DMS 273 treated with DMSO at 0.1 percent for 48 hours (cell line): ENCODE results near the gene MRPL37.
"Not testable (repeated sequence)": the region's sequence is repeated elsewhere in the genome, so short reads cannot be mapped to it uniquely, and the experiment has no call there.

ENCODE experiments used
- DNase-seq: peaks from one replicate; lab custom pipeline; 2025; lab: John Stamatoyannopoulos, UW

Gene MRPL37

GRCh38 chr1:54172614-54173599 lies 27.1 kb upstream of the MRPL37 start:
- DNase-seq = no peak

- DNase-seq = no peak
These were observed 26.3 kb upstream of the MRPL37 start for GRCh38 chr1:54173681-54174080.

- DNase-seq = no peak
These were observed 25.9 kb upstream of the MRPL37 start for GRCh38 chr1:54174106-54174505.

GRCh38 chr1:54176621-54177327 lies 23.2 kb upstream of the MRPL37 start:
- no peak for DNase-seq

GRCh38 chr1:54177726-54178125 lies 22.2 kb upstream of the MRPL37 start:
- no peak for DNase-seq

GRCh38 chr1:54178296-54179070 lies 21.5 kb upstream of the MRPL37 start:
- DNase-seq = no peak

- no peak for DNase-seq
These were observed 19.1 kb upstream of the MRPL37 start for GRCh38 chr1:54180701-54181360.

- DNase-seq = no peak
These were observed 13.9 kb upstream of the MRPL37 start for GRCh38 chr1:54186056-54186455.

- no peak for DNase-seq
These were observed 11.7 kb upstream of the MRPL37 start for GRCh38 chr1:54188291-54188690.

GRCh38 chr1:54190526-54190925 lies 9.4 kb upstream of the MRPL37 start:
- no peak for DNase-seq

GRCh38 chr1:54191525-54191924 lies 8.4 kb upstream of the MRPL37 start:
- DNase-seq = no peak

- no peak for DNase-seq
These were observed 6.5 kb upstream of the MRPL37 start for GRCh38 chr1:54193453-54193852.

GRCh38 chr1:54199151-54199764 lies 709 bp upstream of the MRPL37 start:
- DNase-seq = no peak

- DNase-seq = no peak
These were observed 591 bp downstream of the MRPL37 start for GRCh38 chr1:54200519-54200997.

- no peak for DNase-seq
These were observed 4.2 kb downstream of the MRPL37 start for GRCh38 chr1:54204199-54204598.

- no peak for DNase-seq
These were observed 7.3 kb downstream of the MRPL37 start for GRCh38 chr1:54207287-54207686.

- DNase-seq = not testable (repeated sequence)
These were observed 7.9 kb downstream of the MRPL37 start for GRCh38 chr1:54207896-54208295.

GRCh38 chr1:54212872-54213271 lies 12.9 kb downstream of the MRPL37 start:
- DNase-seq = no peak

GRCh38 chr1:54215523-54215922 lies 15.6 kb downstream of the MRPL37 start:
- no peak for DNase-seq

GRCh38 chr1:54218883-54219687 lies 19.1 kb downstream of the MRPL37 start:
- DNase-seq = no peak

- no peak for DNase-seq
These were observed 19.7 kb downstream of the MRPL37 start for GRCh38 chr1:54219688-54220003.
